ENCODE results near the gene TIE1.

DNA sequence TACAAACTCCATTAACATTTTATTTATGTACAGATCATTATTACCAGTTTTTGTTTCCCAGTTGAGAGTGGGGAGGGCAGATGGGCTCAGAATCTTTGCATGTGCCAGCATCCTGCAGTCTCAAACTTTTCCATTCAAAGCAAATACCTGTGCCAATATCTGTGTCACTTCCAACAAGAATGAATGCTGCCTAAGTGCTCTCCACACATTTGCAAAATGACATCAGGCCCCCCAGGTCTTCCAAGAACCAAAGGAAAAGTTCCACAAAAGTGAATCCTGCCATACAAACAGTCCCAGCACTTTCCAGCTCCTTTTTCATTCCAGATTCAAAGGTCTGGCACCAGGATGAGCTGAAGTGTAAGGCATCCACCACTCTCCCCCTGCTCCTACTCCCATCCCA, 1.7 kb upstream of the TIE1 start:
- TF ChIP-seq, protein P1, sequence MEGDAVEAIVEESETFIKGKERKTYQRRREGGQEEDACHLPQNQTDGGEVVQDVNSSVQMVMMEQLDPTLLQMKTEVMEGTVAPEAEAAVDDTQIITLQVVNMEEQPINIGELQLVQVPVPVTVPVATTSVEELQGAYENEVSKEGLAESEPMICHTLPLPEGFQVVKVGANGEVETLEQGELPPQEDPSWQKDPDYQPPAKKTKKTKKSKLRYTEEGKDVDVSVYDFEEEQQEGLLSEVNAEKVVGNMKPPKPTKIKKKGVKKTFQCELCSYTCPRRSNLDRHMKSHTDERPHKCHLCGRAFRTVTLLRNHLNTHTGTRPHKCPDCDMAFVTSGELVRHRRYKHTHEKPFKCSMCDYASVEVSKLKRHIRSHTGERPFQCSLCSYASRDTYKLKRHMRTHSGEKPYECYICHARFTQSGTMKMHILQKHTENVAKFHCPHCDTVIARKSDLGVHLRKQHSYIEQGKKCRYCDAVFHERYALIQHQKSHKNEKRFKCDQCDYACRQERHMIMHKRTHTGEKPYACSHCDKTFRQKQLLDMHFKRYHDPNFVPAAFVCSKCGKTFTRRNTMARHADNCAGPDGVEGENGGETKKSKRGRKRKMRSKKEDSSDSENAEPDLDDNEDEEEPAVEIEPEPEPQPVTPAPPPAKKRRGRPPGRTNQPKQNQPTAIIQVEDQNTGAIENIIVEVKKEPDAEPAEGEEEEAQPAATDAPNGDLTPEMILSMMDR (IDR thresholded peaks at IDR 0.05; ENCODE audit: extremely low read depth in 1 of 2, insufficient read depth in 1 of 2, low read depth in 1 of 2, low read length in 2 of 2) = no peak
- no peak for TF ChIP-seq EZH2 (IDR thresholded peaks at IDR 0.05; ENCODE audit: borderline replicate concordance, low read depth, low read length, severe bottlenecking)
- TF ChIP-seq POLR2AphosphoS5 (IDR thresholded peaks at IDR 0.05; ENCODE audit: insufficient read depth, low read depth, low read length) = no peak
- TF ChIP-seq POLR2A (IDR thresholded peaks at IDR 0.05; ENCODE audit: low read depth, low read length) = no peak
